Skeletal muscle tissue (tissue), 4 donors: ENCODE data around the gene DEPP1. TPM values are rescaled to one million over a fixed set of nuclear protein-coding genes. Genes with fewer than 3 reads are reported as not detected.

Experiments
- H3K27ac ChIP-seq: one replicate; pipeline ENCODE4 v1.7.0; 2013; ENCODE audit warnings: mild to moderate bottlenecking, low read depth, low read length, inconsistent platforms
- H3K27me3 ChIP-seq, 3 donors: one replicate each; pipeline ENCODE4 v1.7.0; 2013; ENCODE audit warnings: low read length in 3 of 3; ENCODE audit not compliant: control insufficient read depth in 3 of 3, insufficient read depth in 3 of 3
- H3K36me3 ChIP-seq, 3 donors: one replicate each; pipeline ENCODE4 v1.7.0; 2013; ENCODE audit warnings: low read length in 3 of 3; ENCODE audit not compliant: control insufficient read depth in 3 of 3, insufficient read depth in 3 of 3
- H3K4me1 ChIP-seq, 3 donors: one replicate each; pipeline ENCODE4 v1.7.0; 2013; ENCODE audit warnings: low read length in 3 of 3, mild to moderate bottlenecking in 3 of 3; ENCODE audit not compliant: control insufficient read depth in 3 of 3, insufficient read depth in 3 of 3
- H3K4me3 ChIP-seq, 3 donors: one replicate each; pipeline ENCODE4 v1.7.0; 2013; ENCODE audit warnings: low read length in 3 of 3
- H3K9ac ChIP-seq, 3 donors: one replicate each; pipeline ENCODE4 v1.7.0; 2013; ENCODE audit warnings: low read length in 3 of 3, mild to moderate bottlenecking in 3 of 3, moderate library complexity in 2 of 3, low read depth in 1 of 3
- H3K9me3 ChIP-seq, 3 donors: one replicate each; pipeline ENCODE4 v1.7.0; 2013; ENCODE audit warnings: low read length in 3 of 3; ENCODE audit not compliant: control insufficient read depth in 3 of 3
- total RNA-seq: library from RNA; depleted of rRNA; stranded (reverse); fragments of >200 nt; gene quantifications from one replicate; pipeline ENCODE4 v1.2.3, GENCODE V29; 2014
- donor health status: Osteomylitis.

Gene DEPP1
- total RNA-seq, 1 donor from 2014 or later, result 12.5 TPM

DNA sequence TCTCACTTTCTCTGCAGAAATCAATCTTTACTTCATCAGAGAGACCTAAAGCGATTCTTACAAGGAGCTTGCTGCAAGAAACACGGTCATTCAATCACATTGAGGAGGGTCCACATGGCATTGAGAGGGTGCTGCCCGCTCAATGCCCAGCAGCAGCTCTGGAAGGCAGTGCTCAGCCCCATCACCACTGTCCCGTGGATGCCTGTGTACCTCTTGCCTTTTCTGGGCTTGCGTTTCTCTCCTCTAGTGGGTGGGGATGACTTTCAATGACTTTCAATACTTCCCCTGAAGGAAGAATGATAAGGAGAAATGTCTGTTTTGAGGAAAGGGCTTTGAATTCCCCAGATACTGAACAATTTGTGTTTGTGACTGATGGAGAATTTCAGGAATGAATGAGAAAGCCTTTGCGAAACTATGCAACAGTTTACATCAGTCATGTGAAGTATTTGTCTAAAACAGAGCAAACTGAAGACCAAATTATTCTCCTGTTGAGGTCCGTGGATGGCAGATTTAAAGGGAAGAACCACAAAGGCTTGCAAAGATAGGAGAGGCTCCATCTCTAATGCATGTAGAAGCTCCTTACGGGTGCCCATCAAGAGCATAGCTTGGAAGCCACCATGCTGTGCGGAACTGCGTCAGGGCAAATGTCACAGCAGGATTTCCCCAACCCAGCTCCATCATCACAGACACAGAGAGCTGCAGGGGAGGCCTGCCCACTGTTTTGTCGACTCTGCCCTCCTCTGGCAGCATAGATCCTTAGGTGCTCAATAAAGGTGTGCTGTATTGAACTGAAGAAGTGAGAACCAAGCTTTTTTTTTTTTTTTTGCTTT lies 15.5 kb upstream of the DEPP1 start:
- Histone ChIP-seq H3K9ac (no peak overlapping the region), H3K4me3 (no peak overlapping the region), H3K36me3 (peaks cover 22 to 32% (median 24%) of the 10 kb centered on the region in 3 donors), H3K9me3 (no peaks in the 10 kb centered on the region), H3K27ac (no peak overlapping the region), H3K27me3 (no peaks in the 10 kb centered on the region), H3K4me1 (peaks cover 61 to 68% (median 65%) of the 10 kb centered on the region in 3 donors)

DNA sequence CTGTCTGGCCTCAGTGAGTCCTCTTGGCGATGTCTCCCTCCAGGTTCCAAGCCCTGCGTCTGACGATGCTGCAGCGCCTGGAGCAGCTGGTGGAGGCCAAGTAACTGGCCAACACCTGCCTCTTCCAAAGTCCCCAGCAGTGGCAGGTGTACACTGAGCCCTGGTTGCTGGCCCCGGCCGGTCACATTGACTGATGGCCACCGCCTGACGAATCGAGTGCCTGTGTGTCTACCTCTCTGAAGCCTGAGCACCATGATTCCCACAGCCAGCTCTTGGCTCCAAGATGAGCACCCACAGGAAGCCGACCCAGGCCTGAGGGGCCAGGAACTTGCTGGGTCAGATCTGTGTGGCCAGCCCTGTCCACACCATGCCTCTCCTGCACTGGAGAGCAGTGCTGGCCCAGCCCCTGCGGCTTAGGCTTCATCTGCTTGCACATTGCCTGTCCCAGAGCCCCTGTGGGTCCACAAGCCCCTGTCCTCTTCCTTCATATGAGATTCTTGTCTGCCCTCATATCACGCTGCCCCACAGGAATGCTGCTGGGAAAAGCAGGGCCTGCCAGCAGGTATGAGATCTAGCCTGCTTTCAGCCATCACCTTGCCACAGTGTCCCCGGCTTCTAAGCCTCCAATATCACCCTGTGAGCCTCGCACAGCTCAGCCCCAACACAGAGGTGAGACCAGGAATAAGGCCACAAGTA lies 14.8 kb upstream of the DEPP1 start:
- no peak overlapping the region for H3K4me3 ChIP-seq
- H3K9me3 ChIP-seq, result no peaks in the 10 kb centered on the region
- peaks cover 29 to 40% (median 30%) of the 10 kb centered on the region in 3 donors for H3K36me3 ChIP-seq
- H3K27me3 ChIP-seq, result no peaks in the 10 kb centered on the region
- no peak overlapping the region for H3K9ac ChIP-seq
- peaks cover 59 to 66% (median 65%) of the 10 kb centered on the region in 3 donors for H3K4me1 ChIP-seq
- H3K27ac ChIP-seq, result no peak overlapping the region

DNA sequence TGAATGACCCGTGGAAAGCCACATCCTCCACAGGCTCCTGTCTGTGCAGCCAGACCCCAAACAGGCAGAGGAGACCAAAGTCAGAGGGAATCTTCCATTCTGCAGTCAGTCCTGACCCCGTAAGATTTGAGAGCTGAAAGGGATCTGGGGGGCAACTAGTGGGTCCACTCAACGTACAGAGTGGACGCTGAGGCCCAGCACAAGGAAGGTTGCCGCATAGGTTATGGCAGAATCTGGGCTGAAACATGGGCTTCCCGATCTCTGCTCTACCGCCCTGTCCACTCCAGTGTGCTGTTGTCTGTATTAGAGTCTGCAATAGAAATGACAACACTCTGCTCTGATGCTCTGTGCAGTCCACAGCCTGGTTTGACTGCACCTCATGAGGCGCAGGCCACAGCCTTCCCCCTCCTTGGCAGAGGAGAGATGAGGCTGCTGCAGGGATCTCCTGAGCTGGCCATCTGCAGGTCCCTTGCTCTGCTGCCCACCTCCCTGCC lies 14.2 kb upstream of the DEPP1 start:
- H3K27me3 ChIP-seq, result no peaks in the 10 kb centered on the region
- H3K4me1 ChIP-seq, result peaks cover 54 to 64% (median 63%) of the 10 kb centered on the region in 3 donors
- H3K36me3 ChIP-seq, result peaks cover 31 to 40% (median 34%) of the 10 kb centered on the region in 3 donors
- no peak overlapping the region for H3K4me3 ChIP-seq
- peak overlapping the region in 1 of 3 donors; percentile 16 for H3K9ac ChIP-seq
- H3K9me3 ChIP-seq, result no peaks in the 10 kb centered on the region
- H3K27ac ChIP-seq, result no peak overlapping the region

DNA sequence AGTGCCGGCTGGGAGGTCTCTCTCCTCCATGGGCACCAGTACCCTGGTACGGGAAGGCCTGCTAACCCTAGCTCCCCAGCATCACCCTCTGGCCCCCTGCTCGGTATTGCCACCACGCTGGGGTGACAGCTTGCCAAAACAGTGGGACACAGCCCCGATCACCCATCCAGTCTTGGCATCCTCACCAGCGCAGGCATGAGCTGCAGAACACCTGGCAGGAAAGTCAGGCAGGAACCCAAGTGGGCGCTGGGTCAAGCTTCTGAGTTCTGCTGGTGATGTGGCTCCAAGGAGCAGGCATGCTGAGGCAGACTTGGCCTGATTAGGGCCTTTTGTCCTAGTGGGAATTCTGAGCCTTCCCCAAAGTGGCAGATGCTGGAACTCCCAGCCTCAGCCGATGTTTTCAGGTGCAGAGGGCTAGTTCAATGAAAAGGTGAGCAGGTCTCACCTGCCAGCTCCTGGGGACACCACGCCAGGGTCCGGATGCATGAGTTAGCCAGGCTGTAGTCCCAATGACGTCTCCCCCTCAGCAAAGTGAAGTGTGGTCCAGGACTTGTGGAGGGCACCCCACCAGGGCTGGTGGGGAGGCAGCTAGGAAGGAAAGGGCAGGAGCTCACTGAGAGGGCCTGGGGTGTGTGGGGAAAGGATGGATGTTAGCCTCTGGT lies 13.6 kb upstream of the DEPP1 start:
- Histone ChIP-seq H3K4me3 (peak overlapping the region in 1 of 3 donors; percentile 13), H3K27me3 (no peaks in the 10 kb centered on the region), H3K27ac (no peak overlapping the region), H3K9me3 (no peaks in the 10 kb centered on the region), H3K9ac (peak overlapping the region in 1 of 3 donors; percentile 57), H3K36me3 (peaks cover 31 to 40% (median 34%) of the 10 kb centered on the region in 3 donors), H3K4me1 (peaks cover 48 to 60% (median 57%) of the 10 kb centered on the region in 3 donors)

DNA sequence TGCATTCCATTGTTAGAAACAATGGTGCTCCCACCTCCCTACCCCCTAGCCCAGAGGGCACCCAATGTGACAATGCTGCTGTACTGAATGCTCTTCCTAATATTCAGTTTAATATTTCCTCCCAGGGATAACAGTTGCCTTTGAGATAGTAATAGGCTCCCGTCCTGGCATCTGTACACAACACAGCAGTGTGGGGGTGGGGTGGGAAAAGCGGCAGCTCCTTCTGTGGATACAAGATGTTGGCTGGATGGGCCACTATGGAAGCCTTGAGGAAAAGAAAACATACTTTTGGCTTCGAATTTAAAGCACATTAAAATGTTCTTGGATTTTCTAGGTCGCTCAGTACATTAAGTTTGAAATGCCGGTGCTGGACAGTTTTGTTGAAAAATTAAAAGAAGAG lies 13.0 kb upstream of the DEPP1 start:
- Histone ChIP-seq H3K27ac (no peak overlapping the region), H3K36me3 (peaks cover 31 to 40% (median 34%) of the 10 kb centered on the region in 3 donors), H3K9me3 (no peaks in the 10 kb centered on the region), H3K4me3 (no peak overlapping the region), H3K9ac (no peak overlapping the region), H3K4me1 (peaks cover 44 to 54% (median 51%) of the 10 kb centered on the region in 3 donors), H3K27me3 (no peaks in the 10 kb centered on the region)

DNA sequence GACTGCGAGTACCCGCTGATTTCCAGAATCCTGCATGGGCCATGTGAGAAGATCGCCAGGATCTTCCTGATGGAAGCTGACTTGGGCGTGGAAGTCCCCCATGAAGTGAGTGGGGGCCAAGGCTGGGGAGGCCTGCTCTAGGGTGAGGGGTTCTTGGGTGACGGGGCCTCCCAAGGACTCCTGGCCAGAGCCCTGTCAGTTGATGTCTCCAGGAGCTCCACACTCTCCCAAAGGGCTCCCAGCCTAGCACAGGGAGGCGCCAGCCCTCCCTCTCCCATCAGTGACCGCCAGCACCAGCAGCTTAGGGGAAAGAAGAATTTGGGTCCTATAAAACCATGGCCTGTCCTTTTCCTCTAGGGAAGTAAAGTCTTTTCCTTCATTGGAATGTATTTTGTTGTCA lies 12.4 kb upstream of the DEPP1 start:
- H3K4me3 ChIP-seq, result no peak overlapping the region
- H3K27me3 ChIP-seq, result no peaks in the 10 kb centered on the region
- H3K36me3 ChIP-seq, result peaks cover 36 to 44% (median 39%) of the 10 kb centered on the region in 3 donors
- no peak overlapping the region for H3K9ac ChIP-seq
- peaks cover 40 to 47% (median 45%) of the 10 kb centered on the region in 3 donors for H3K4me1 ChIP-seq
- no peak overlapping the region for H3K27ac ChIP-seq
- H3K9me3 ChIP-seq, result no peaks in the 10 kb centered on the region

DNA sequence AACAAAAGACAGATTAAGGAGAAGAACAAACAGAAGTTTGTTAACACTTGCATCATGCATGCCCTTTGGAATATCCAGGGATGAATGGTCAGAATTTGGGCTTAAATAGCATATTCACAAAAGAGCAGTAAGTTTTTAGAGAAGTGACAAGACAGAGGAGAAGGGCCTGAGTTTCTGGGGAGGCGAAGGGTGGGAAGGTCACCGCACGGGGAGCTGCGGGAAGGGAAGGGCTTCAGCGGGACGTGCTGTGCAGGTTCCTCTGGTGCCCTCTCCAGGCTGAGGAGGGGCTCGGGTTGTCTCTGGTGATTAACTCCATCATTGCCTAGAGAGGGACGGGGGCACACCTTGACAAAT lies 11.7 kb upstream of the DEPP1 start:
- peaks cover 36 to 41% (median 41%) of the 10 kb centered on the region in 3 donors for H3K4me1 ChIP-seq
- H3K9ac ChIP-seq, result no peak overlapping the region
- H3K27ac ChIP-seq, result no peak overlapping the region
- H3K36me3 ChIP-seq, result peaks cover 37 to 49% (median 46%) of the 10 kb centered on the region in 3 donors
- no peak overlapping the region for H3K4me3 ChIP-seq
- no peaks in the 10 kb centered on the region for H3K27me3 ChIP-seq
- H3K9me3 ChIP-seq, result no peaks in the 10 kb centered on the region

DNA sequence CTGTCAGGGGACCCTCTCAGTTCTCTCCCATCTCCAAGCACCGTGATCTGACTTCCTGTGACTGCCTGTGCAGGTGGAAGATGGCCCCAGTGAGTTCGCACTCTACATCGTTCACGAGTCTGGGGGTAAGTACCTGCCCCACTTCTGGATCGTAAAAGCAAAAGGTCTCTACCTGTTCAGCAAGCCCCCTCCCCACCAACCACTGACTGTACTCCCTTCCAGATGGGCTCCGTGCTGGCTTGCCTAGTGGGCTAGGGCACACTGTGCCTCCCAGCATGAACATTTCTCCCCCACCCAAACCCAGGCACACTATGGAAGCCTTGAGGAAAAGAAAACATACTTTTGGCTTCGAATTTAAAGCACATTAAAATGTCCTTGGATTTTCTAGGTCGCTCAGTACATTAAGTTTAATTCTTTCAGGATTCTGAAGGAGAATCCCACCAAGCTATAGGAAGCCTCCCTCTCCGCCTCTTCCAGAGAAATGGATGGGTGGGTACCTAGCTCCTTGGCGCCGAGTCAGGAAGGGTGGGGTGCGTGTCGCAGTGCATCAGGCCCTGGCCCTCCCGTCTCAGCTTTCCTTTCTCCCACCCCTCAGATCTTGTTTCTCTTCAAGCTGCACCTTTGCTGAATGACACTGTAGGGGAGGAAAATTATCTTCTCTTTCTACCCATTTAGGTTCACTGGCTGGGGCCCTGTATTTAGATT lies 11.1 kb upstream of the DEPP1 start:
- no peak overlapping the region for H3K4me3 ChIP-seq
- no peaks in the 10 kb centered on the region for H3K27me3 ChIP-seq
- H3K36me3 ChIP-seq, result peaks cover 42 to 54% (median 49%) of the 10 kb centered on the region in 3 donors
- H3K9me3 ChIP-seq, result no peaks in the 10 kb centered on the region
- H3K27ac ChIP-seq, result no peak overlapping the region
- peaks cover 35 to 40% (median 35%) of the 10 kb centered on the region in 3 donors for H3K4me1 ChIP-seq
- peak overlapping the region in 1 of 3 donors; percentile 57 for H3K9ac ChIP-seq

DNA sequence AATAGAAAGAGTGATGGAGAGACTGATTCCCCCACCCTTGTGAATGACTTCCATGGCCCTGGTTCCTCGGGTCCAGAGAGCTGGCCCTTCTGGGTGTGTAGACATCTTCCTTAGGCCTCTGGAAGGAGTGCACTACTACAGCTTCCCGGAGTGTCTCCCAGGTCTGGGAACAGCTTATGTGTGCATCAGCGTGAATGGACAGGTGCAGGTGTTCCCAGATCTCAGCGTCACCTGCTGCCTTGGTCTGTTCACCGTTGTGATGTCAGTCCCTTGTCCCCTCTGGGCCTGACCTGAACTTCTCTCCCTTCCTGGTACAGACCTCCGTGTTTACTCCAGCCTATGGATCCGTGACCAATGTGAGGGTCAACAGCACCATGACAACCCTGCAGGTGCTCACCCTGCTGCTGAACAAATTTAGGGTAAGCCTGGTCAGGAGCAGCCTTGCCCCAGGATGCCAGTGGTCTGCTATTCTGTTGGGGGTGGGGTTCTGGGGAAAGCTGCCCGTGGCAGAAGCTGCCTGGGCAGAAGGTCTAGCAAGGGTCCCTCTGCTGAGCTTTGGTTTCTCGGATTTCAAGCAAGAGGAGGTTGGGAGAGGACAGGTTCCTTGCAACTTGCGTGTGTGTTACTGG lies 10.5 kb upstream of the DEPP1 start:
- no peak overlapping the region for H3K4me3 ChIP-seq
- H3K9ac ChIP-seq, result no peak overlapping the region
- H3K4me1 ChIP-seq, result peaks cover 29 to 38% (median 31%) of the 10 kb centered on the region in 3 donors
- no peaks in the 10 kb centered on the region for H3K9me3 ChIP-seq
- H3K27ac ChIP-seq, result no peak overlapping the region
- H3K27me3 ChIP-seq, result no peaks in the 10 kb centered on the region
- H3K36me3 ChIP-seq, result peaks cover 49 to 57% (median 56%) of the 10 kb centered on the region in 3 donors
